Measurements from ENCODE around the gene SCUBE3. TPM values are rescaled to one million over a fixed set of nuclear protein-coding genes. Genes with fewer than 3 reads are reported as not detected.

SCUBE3 gene
- total and polyA plus RNA-seq, 2 of the 8 experiments (the other 6 are each of a cell fraction or from before 2014, with no cell fraction given): 0.80 to 1.0 TPM

- no peak overlapping the region for H4K91ac ChIP-seq (replicated peaks; ENCODE audit: insufficient read length, low read length)
- peaks cover 0 to 6% (median 4%) of the 10 kb centered on the region in 4 experiments; a peak in 5 of 7 replicates for H3K4me1 ChIP-seq (replicated peaks in 1 of 4; ENCODE audit: control insufficient read depth in 3 of 4, insufficient read depth in 4 of 4, low read length in 3 of 4)
- peaks cover 10% of the 10 kb centered on the region; the same call in 1 of the 2 replicates for H3K23me2 ChIP-seq (ENCODE audit: low read depth, low read length)
- FAIRE-seq (no peak), DNase-seq (ENCODE audit: low read depth in 1 of 2, low spot score in 2 of 2) (no peak)
- H3K14ac ChIP-seq (ENCODE audit: insufficient read length): no peak overlapping the region
- TF ChIP-seq BRCA1 (IDR thresholded peaks at IDR 0.05; ENCODE audit: low read depth, low read length): no peak
- no peak for TF ChIP-seq GTF2F1 (IDR thresholded peaks at IDR 0.05; ENCODE audit: borderline replicate concordance, low read depth, low read length)
- no peak for TF ChIP-seq NRF1 (IDR thresholded peaks at IDR 0.05; ENCODE audit: low read depth, low read length)
- no peak for TF ChIP-seq PHF8 (conservative IDR thresholded peaks at IDR 0.05; ENCODE audit: low read depth, low read length)
- TF ChIP-seq KDM1A (IDR thresholded peaks at IDR 0.05; ENCODE audit: borderline replicate concordance, low read length): no peak
- no peak for TF ChIP-seq RAD21 (IDR thresholded peaks at IDR 0.05 in 1 of 2, conservative IDR thresholded peaks at IDR 0.05 in 1 of 2; ENCODE audit: low read depth in 2 of 2, low read length in 2 of 2)
- TF ChIP-seq CHD2 (IDR thresholded peaks at IDR 0.05; ENCODE audit: low read length): no peak
- TF ChIP-seq POLR2A (IDR thresholded peaks at IDR 0.05; ENCODE audit: control extremely low read depth in 1 of 2, low read depth in 2 of 2, low read length in 2 of 2): no peak
- TF ChIP-seq CEBPB (IDR thresholded peaks at IDR 0.05; ENCODE audit: low read depth, low read length): no peak
- TF ChIP-seq EZH2 (IDR thresholded peaks at IDR 0.05; ENCODE audit: low read depth, low read length, severe bottlenecking): no peak
- no peak for TF ChIP-seq USF2 (IDR thresholded peaks at IDR 0.05; ENCODE audit: low read length)
- no peaks in the 10 kb centered on the region for H3K36me3 ChIP-seq (ENCODE audit: control insufficient read depth in 2 of 4, insufficient read depth in 4 of 4, low read length in 3 of 4)
- no peak overlapping the region for H2AFZ ChIP-seq (ENCODE audit: low read length)
- peaks cover 0 to 6% of the 10 kb centered on the region in 2 experiments for H4K20me1 ChIP-seq (replicated peaks in 1 of 2; ENCODE audit: control insufficient read depth in 1 of 2, insufficient read depth in 2 of 2, low read length in 2 of 2)
- H3K27ac ChIP-seq (ENCODE audit: low read depth, low read length): no peak overlapping the region
- no peak overlapping the region for H3K56ac ChIP-seq (replicated peaks; ENCODE audit: insufficient read length, low read depth, low read length)
- no peaks in the 10 kb centered on the region for H3K79me1 ChIP-seq (ENCODE audit: low read depth, low read length)
- H3K18ac ChIP-seq (ENCODE audit: extremely low read depth, low read length): no peak overlapping the region
- H3K4me2 ChIP-seq (ENCODE audit: insufficient read depth in 1 of 2, low read depth in 2 of 2, low read length in 2 of 2): no peak overlapping the region
- ChIA-PET POLR2A (ENCODE audit: partially characterized antibody) (interaction anchor here (1.3 to 1.7 kb wide), 2 partner anchors 10 to 32 kb away, joined by 3 to 4 read pairs; no protein-coding TSS in a partner anchor), CTCF (ENCODE audit: partially characterized antibody) (interaction anchor here (0.8 to 19.7 kb wide), 10 partner anchors 2 to 127 kb away, joined by 3 to 219 read pairs (median 5); partner anchors contain the start of genes SCUBE3 and TCP11)
- no peak overlapping the region for H4K5ac ChIP-seq (ENCODE audit: insufficient read length, low read depth, low read length)
- peaks cover 29 to 68% (median 56%) of the 10 kb centered on the region in 4 experiments for H3K27me3 ChIP-seq (replicated peaks in 1 of 4; ENCODE audit: control insufficient read depth in 3 of 4, extremely low read depth in 1 of 4, insufficient read depth in 3 of 4, low read length in 3 of 4)
- no peak overlapping the region for H2BK12ac ChIP-seq (ENCODE audit: low read depth, low read length)
- no peak overlapping the region for H3K9ac ChIP-seq (replicated peaks in 1 of 4; ENCODE audit: extremely low read depth in 1 of 4, low read depth in 3 of 4, low read length in 3 of 4)
- H4K8ac ChIP-seq (ENCODE audit: extremely low read depth, insufficient read depth, low read length): no peak overlapping the region
- 60% methylated on average over 1 of the region's 1 CpG; no CpG with 5 or more reads in 1 of the 2 experiments for WGBS, 2 experiments (ENCODE audit: extremely low coverage in 1 of 2, insufficient coverage in 1 of 2, insufficient read length in 1 of 2, insufficient replicate concordance in 2 of 2, low coverage in 1 of 2, low lambda C conversion rate in 2 of 2, missing lambda C conversion rate in 1 of 2)
- H2AK5ac ChIP-seq (ENCODE audit: low read depth, low read length): no peak overlapping the region
- no peak overlapping the region for H3K23ac ChIP-seq (ENCODE audit: insufficient read length)
- no peak overlapping the region for H3K4me3 ChIP-seq (ENCODE audit: extremely low read depth in 1 of 4, insufficient read depth in 2 of 4, low read depth in 3 of 4, low read length in 4 of 4)
- no peak overlapping the region for H2BK20ac ChIP-seq (ENCODE audit: low read length)
- H3K9me3 ChIP-seq (ENCODE audit: insufficient read depth in 2 of 2, low read depth in 1 of 2, low read length in 1 of 2): no peaks in the 10 kb centered on the region
- no peak overlapping the region for H2BK5ac ChIP-seq (ENCODE audit: low read depth, low read length)
- H2BK120ac ChIP-seq (replicated peaks; ENCODE audit: low read depth, low read length): no peak overlapping the region
- H3K79me2 ChIP-seq (ENCODE audit: control insufficient read depth in 1 of 2, insufficient read depth in 2 of 2, low read length in 2 of 2): no peaks in the 10 kb centered on the region
- H3K4ac ChIP-seq (replicated peaks; ENCODE audit: insufficient read length, low read depth, low read length): no peak overlapping the region
- H2BK15ac ChIP-seq (ENCODE audit: low read length): no peak overlapping the region
Observed at GRCh38 chr6:35209081-35209480, 4.7 kb upstream of the SCUBE3 start.

All from H1 (cell line).